HFFc6 (cell line): ENCODE data around the gene SIGLEC11. TPM values are rescaled to one million over a fixed set of nuclear protein-coding genes. Genes with fewer than 3 reads are reported as not detected.

Experiments
- DNase-seq: peaks from one replicate; pipeline ENCODE4 v3.0.0-alpha.2; 2018
- H3K27ac Mint-ChIP-seq: 2 replicates; pipeline ENCODE4 v1.8.0; 2020; ENCODE audit warnings: mild to moderate bottlenecking, mixed read lengths
- H3K27me3 Mint-ChIP-seq: 2 replicates; pipeline ENCODE4 v1.8.0; 2021; ENCODE audit warnings: mild to moderate bottlenecking, moderate library complexity, mixed read lengths; ENCODE audit not compliant: insufficient read depth
- H3K36me3 Mint-ChIP-seq: 2 replicates; pipeline ENCODE4 v1.8.0; 2021; ENCODE audit warnings: low read depth, mixed read lengths
- H3K4me1 Mint-ChIP-seq: 2 replicates; pipeline ENCODE4 v1.8.0; 2020; ENCODE audit warnings: low read depth, mixed read lengths
- H3K4me3 Mint-ChIP-seq: 2 replicates; pipeline ENCODE4 v1.8.0; 2020; ENCODE audit warnings: mild to moderate bottlenecking, moderate library complexity, mixed read lengths
- H3K9me3 Mint-ChIP-seq: 2 replicates; pipeline ENCODE4 v1.8.0; 2020; ENCODE audit warnings: mild to moderate bottlenecking, mixed read lengths
- total RNA-seq, 6 experiments: library from RNA; stranded (reverse); fragmentation: NEBNext Ultra II Directional; extraction: Animal tissue kit (Norgen Biotek cat#: 25700); gene quantifications; 2 replicates in 1 of 6; 3 replicates in 5 of 6; pipeline ENCODE4 v1.2.3, GENCODE V29; 2021
- TF ChIP-seq, protein P1 (sequence below): fragments of 200-600 bp; sonication (generic); IDR thresholded peaks from 2 replicates; pipeline ENCODE4 v1.5.0; 2021; ENCODE audit warnings: antibody characterized with exemption, mild to moderate bottlenecking

SIGLEC11 gene
- total RNA-seq, 6 experiments from 2014 or later = not detected

DNA sequence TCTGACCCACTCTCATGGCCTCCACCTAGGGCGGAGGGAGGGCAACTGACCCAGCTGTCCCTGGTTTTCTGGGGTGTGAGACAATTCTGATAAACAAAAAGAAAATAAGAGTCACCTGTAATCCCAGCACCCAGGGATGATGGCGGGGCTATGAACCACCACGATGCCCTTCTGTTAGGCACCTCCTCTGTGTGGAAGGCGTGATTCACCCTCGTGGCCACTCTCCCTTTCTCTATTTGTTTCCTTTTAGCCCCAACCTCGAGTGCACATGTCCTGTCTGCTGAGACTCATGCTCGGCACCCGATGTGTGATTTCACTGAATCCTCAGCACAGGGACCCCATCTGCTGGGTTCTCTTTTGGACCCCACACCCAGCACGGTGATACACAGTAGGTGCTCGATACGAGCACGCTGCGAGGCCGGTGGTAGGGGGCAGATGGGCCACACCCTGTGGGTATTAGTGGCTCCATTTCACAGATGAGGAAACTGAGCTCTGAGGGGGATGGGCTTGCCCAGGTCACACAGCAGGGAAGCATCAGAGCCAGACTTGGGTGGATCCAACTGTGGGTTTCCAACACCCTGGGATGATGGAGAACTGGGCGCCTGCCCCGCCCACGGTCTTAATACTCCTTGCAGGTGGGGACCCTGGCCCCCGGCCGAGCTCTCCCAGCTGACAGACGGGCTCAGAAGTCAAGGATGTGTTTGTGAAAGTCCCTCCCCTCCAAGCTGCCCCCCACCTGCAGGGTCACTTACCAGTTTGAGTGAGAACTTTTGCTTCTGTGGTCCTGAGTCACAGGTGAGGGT, 39.3 kb upstream of the SIGLEC11 start:
- Mint-ChIP-seq H3K27ac (no peak overlapping the region), H3K36me3 (peaks cover 27% of the 10 kb centered on the region), H3K9me3 (no peaks in the 10 kb centered on the region), H3K27me3 (peaks cover 2% of the 10 kb centered on the region; the same call in 1 of the 2 replicates), H3K4me3 (no peak overlapping the region), H3K4me1 (peaks cover 28% of the 10 kb centered on the region)
- DNase-seq = no peak
- TF ChIP-seq, protein P1, sequence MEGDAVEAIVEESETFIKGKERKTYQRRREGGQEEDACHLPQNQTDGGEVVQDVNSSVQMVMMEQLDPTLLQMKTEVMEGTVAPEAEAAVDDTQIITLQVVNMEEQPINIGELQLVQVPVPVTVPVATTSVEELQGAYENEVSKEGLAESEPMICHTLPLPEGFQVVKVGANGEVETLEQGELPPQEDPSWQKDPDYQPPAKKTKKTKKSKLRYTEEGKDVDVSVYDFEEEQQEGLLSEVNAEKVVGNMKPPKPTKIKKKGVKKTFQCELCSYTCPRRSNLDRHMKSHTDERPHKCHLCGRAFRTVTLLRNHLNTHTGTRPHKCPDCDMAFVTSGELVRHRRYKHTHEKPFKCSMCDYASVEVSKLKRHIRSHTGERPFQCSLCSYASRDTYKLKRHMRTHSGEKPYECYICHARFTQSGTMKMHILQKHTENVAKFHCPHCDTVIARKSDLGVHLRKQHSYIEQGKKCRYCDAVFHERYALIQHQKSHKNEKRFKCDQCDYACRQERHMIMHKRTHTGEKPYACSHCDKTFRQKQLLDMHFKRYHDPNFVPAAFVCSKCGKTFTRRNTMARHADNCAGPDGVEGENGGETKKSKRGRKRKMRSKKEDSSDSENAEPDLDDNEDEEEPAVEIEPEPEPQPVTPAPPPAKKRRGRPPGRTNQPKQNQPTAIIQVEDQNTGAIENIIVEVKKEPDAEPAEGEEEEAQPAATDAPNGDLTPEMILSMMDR = no peak

DNA sequence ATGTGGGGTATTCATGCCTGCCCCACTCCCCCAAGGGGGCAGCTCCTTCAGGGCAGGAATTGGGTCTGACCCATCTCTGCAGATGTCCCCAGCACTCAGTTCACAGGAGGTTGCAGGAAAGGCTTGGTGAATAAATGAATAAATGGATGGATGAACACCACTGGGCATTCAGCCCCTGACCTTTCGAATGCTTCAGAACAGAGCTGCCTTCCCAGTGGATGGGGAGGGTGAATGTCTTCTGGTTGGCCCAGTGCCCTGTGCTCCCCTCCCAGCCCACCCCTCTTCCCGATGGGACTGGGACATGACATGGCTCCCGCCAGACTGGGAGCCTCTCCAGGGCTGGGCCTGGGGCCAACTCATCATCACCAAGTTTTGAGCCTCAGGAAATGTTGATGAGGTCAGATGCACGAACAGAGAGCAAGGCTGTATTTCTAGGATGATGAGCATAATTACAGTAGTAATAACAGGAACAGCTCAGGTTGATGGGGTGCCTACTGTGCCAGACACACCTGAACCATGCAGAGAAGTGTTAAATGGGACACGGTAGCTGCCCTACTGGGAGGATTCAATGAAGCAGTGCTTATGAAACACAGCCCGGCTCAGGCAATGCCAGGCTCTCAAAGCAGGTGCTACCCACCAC, 38.5 kb upstream of the SIGLEC11 start:
- Mint-ChIP-seq H3K4me1 (peaks cover 21% of the 10 kb centered on the region), H3K4me3 (no peak overlapping the region), H3K36me3 (peaks cover 27% of the 10 kb centered on the region), H3K9me3 (no peaks in the 10 kb centered on the region), H3K27ac (no peak overlapping the region), H3K27me3 (peaks cover 5% of the 10 kb centered on the region; the same call in 1 of the 2 replicates)
- no peak for DNase-seq
- TF ChIP-seq, protein P1 = no peak

DNA sequence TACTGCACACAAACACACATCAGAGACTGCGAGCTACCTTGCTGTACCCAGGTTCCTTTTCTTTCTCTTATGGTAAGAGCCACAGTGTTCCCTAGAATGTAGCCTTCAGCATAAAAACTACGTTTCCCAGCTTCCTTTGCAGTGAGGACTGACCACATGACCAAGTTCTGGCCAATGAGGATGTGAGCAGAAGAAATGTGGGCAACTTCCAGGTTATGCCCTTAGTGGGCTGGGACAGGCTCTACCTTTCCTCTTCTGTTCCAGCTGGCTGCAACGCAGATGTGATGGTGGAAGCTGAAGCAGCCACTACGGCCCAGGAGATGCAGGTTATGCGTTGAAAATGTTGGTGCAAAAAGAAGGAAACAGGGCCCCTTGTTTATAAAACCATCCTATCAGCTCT, 36.7 kb upstream of the SIGLEC11 start:
- peaks cover 33% of the 10 kb centered on the region for H3K36me3 Mint-ChIP-seq

DNA sequence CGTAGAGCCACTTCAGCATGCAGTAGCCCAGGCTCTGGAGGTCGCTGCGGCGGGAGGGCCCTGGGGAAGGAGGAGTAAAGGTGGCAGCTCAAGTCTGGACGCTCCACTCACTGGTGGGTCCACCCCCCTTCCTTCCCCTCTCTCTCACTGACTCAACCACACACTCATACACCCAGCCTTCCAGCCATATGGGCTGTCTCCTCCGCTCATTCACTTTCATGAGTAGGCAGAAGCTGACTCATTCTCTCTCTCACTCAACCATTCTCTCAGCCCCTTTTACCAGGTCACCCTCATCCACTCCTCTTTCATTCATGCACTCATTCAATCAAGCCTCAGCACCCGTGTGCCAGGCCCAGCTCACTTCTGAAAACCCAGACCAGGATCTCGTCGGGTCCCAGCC, 27.5 kb upstream of the SIGLEC11 start:
- no peaks in the 10 kb centered on the region for H3K9me3 Mint-ChIP-seq
- TF ChIP-seq, protein P1 = no peak
- H3K27me3 Mint-ChIP-seq = peaks cover 3% of the 10 kb centered on the region
- peaks cover 22% of the 10 kb centered on the region for H3K4me1 Mint-ChIP-seq
- peak; percentile 64 for DNase-seq
- H3K27ac Mint-ChIP-seq = no peak overlapping the region
- H3K36me3 Mint-ChIP-seq = peaks cover 55% of the 10 kb centered on the region
- no peak overlapping the region for H3K4me3 Mint-ChIP-seq

More for the DNA sequence above, 36.7 kb upstream of the SIGLEC11 start:
- no peak for DNase-seq
- TF ChIP-seq, protein P1 = no peak
- no peaks in the 10 kb centered on the region for H3K9me3 Mint-ChIP-seq
- H3K4me3 Mint-ChIP-seq = no peak overlapping the region
- H3K4me1 Mint-ChIP-seq = 0 out of 2 replicates have a peak, but pooled peaks cover 7% of the 10 kb centered on the region
- peaks cover 6% of the 10 kb centered on the region; the same call in 1 of the 2 replicates for H3K27me3 Mint-ChIP-seq
- H3K27ac Mint-ChIP-seq = no peak overlapping the region

DNA sequence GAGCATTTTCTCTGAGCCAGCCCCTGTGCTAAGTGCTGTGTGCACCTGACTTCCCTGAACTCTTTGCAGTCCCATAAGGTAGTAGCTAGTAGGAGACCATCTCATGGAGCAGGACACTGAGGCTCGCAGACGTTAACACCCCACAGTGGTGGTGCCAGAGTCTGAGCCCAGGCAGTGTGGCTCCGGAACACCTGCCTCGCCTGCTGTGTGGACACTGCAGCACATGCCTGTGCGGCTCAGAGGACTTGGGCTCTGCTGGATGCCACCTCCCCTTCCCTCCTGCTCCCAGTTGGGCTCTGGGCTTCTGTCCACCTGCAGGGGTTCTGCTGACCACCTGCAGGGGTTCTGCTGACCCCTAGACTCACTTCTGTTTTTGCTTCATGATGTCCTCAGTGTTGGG, 27.0 kb upstream of the SIGLEC11 start:
- Mint-ChIP-seq H3K4me3 (no peak overlapping the region), H3K9me3 (no peaks in the 10 kb centered on the region), H3K4me1 (peaks cover 22% of the 10 kb centered on the region), H3K27me3 (peaks cover 3% of the 10 kb centered on the region), H3K36me3 (peaks cover 52% of the 10 kb centered on the region), H3K27ac (no peak overlapping the region)
- DNase-seq = no peak
- TF ChIP-seq, protein P1 = no peak
